NAMALWA (cell line): Measurements from ENCODE around the gene UGT2B17.
"Not testable (repeated sequence)": the region's sequence is repeated elsewhere in the genome, so short reads cannot be mapped to it uniquely, and the experiment has no call there.

Experiments used
- DNase-seq: peaks from one replicate; pipeline ENCODE4 v3.0.0-alpha.2; 2015; ENCODE audit warnings: low spot score

UGT2B17 gene

DNA sequence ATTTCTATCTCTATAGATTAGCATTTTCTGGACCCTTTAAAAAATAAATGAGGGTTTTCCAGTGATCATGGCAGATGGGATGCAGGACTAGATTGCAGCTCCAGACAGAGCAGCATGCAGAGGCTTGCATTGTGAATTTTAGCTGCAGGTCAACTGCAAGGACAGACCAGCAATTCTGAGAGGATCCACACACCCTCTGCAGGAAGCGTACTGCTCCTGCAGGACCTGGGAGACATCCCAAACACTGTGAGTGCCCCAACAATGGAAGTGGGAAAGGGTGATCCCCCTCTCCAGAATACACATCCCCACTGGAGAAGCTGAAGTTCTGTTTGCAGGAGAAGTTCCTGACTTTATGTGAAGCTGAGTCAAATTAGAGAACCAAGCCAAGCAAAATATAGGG is 7.1 kb downstream of the UGT2B17 start:
- DNase-seq: not testable (repeated sequence)

GRCh38 chr4:68568535-68568934 is 7.6 kb downstream of the UGT2B17 start:
- not testable (repeated sequence) for DNase-seq

DNA sequence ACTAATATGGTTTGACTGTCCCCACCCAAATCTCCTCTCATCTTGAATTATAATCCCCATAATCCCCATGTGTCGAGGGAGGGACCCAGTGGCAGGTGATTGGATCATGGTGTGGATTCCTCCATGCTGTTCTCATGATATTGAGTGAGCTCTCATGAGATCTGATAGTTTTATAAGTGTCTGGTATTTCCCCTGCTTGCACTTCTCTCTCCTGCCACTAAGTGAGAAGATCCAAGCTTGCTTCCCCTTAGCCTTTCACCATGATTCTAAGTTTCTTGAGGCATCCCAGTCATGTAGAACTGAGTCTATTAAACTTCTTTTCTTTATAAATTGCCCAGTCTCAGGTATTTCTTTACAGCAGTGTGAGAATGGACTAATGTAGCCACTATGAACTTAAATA is 9.8 kb downstream of the UGT2B17 start:
- not testable (repeated sequence) for DNase-seq

DNA sequence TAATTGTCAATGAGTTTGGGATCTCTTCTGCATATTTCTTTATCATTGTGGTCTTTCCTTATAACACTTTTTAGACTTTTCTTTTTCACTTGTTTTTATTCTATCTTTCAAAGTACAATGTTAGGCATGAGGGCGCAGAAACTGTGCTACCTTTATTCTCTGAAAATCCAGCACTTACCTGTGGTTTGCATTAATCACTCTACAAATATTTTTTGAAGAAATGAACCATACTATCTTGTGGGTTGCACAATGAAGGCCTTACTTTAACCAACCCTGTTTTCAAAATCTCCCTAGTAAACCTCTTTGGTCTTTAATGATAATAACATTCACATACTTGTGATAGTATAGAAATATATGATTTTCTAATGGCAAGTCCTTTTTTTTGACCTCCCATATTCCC is 11.0 kb downstream of the UGT2B17 start:
- not testable (repeated sequence) for DNase-seq

- DNase-seq: not testable (repeated sequence)
These were observed 15.6 kb downstream of the UGT2B17 start for GRCh38 chr4:68560364-68561070.

DNA sequence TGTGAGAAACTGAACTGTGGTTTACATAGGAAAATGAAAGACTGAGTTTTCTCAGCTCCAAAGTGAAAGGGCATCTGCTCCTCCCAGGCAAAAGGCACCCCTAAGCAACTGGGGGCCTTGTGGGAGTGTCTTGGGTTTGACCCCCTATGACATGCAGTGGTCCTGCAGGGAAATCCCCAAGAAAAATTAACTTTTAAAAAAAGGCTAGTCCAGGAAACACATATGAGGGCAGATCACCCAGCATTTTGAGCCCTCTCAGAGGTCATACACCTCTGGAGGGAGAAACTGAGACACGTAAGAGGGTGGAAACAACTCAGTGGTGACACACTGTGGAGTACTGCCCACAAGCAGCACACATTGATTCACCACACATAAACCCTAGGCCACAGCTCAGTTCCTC is 22.3 kb downstream of the UGT2B17 start:
- not testable (repeated sequence) for DNase-seq

DNA sequence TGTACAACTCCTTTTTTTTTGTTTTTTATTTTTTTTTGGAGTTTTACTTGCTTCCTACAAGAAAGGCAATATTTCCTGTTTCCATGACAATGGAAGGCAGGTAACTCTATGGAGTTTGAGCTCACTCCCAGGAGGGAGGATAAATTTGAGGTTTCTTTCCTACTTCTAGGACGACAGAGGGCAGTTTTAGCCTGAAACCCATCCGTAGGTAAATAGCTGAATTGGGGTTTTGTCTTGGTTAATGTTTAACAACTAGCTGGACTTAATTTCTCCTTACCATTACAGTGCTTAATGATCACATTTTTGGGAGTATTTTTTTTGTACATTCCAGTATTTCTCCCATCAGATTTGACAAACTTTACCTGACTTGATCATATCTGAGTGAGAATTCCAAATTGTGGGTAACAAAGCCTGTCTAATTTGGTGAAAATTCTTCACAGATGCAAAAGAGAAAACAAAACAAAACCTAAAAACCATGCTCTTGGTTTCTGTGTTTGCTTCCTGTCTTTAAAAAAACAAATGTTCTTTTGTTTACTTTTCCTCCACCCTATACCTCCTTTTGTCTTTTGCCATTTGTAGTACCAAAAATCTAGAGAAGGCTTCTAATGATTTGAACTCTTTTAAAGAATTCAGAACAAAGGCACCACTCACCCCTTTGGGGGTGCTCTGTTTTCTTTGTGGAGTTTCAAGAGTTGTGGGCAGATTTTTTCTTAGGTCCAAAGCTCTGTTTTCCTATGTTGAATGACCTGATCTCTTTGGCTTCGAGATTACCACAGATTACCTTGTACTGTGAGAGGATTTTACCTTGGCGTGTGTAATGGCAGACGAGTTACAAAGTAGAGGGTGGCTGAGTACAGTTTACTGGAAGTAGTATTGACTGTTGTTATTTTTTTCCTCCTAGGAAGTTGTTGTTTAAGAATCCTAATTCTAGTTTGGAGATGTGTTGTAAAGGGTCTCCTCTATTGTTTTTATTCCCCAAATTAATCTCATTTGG is 23.0 kb downstream of the UGT2B17 start:
- not testable (repeated sequence) for DNase-seq

- DNase-seq: not testable (repeated sequence)
These were observed 33.4 kb downstream of the UGT2B17 start for GRCh38 chr4:68542742-68543141.

DNA sequence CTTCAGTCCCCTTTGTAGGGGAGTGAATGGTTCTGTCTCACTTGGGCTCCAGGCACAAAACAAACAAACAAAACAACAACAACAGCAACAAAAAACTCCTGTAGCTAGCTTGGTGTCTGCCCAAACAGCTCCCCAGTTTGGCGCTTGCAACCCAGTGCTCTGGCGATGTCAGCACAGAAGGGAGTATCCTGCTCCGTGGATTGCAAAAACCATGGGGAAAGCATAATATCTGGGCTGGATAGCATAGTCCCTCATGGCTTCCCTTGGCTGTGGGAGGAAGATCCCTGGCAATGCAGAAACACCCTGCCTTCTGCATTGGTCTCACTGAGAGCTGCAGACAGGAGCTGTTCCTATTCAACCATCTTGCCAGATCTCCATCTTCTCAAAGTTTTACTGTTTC is 39.7 kb downstream of the UGT2B17 start:
- no peak for DNase-seq

DNA sequence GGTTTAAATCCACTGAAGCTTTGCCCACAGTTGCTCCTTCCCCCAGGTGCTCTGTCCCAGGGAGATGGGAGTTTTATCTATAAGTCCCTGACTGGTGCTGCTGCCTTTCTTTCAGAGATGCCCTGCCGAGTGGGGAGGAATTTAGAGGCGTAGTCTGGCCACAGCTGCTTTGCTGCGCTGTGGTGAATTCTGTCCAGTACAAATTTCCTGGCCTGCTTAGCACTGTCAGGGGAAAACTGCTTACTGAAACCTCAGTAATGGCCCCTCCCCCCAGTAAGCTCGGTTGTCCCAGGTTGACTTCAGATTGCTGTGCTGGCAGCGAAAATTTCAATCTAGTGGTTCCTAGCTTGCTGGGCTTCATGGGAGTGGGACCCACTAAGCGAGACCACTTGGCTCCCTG is 40.1 kb downstream of the UGT2B17 start:
- no peak for DNase-seq

GRCh38 chr4:68522232-68522631 is 53.9 kb downstream of the UGT2B17 start:
- not testable (repeated sequence) for DNase-seq

DNA sequence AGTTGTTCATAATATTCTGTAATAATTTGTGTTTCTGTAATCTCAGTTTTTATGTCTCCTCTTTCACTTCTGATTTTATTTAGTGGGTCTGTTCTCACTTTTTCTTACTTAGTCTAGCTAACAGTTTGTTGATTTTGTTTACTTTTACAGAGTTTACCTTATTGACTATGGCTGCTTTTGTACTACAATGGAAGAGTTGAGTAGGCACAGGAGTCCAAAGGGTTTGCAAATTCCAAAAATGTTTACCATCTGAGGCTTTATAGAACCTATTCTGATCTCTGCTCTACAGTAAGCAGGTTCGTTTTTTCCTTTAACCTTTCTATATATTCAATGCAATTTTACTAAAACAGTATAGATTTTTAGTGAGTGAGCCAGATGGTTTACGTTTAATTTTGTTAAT is 55.1 kb downstream of the UGT2B17 start:
- no peak for DNase-seq

DNA sequence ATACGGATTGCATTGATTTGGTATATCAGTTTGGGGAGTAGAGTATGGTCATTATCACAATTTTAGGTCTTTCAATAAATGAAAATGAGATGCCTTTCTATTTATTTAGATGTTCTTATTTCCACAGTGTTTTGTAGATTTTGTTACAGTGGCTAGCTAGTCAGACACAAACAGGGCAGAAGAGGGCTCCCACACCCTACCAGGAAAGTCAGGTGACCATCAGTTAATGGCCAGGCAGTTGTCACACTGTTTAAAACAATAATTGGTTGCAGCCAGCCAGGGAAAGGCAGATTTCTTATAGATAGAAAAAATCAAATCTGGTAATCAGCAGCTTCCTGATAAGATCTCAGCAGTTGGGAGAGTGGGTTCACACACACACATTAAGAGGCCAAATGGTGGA is 57.2 kb downstream of the UGT2B17 start:
- DNase-seq: no peak

GRCh38 chr4:68505452-68505851 is 70.7 kb downstream of the UGT2B17 start:
- not testable (repeated sequence) for DNase-seq

DNA sequence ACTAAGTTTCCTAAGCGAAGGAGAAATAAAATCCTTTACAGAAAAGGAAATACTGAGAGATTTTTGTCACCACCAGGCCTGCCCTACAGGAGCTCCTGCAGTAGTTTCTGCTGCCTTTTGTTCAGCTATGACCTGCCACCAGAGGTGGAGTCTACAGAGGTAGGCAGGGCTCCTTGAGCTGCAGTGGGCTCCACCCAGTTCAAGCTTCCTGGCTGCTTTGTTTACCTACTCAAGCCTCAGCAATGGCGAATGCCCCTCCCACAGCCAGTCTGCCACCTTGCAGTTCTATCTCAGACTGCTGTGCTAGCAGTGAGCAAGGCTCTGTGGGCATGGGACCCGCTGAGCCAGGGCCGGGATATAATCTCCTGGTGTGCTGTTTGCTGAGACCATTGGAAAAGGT is 71.3 kb downstream of the UGT2B17 start:
- DNase-seq: peak; percentile 30

GRCh38 chr4:68503462-68503861 is 72.7 kb downstream of the UGT2B17 start:
- DNase-seq: not testable (repeated sequence)

GRCh38 chr4:68499021-68499420 is 77.1 kb downstream of the UGT2B17 start:
- DNase-seq: no peak

GRCh38 chr4:68498413-68499007 is 77.6 kb downstream of the UGT2B17 start:
- DNase-seq: peak; percentile 76

GRCh38 chr4:68494688-68495087 is 81.4 kb downstream of the UGT2B17 start:
- DNase-seq: no peak

- no peak for DNase-seq
These were observed 85.2 kb downstream of the UGT2B17 start for GRCh38 chr4:68490826-68491457.

DNA sequence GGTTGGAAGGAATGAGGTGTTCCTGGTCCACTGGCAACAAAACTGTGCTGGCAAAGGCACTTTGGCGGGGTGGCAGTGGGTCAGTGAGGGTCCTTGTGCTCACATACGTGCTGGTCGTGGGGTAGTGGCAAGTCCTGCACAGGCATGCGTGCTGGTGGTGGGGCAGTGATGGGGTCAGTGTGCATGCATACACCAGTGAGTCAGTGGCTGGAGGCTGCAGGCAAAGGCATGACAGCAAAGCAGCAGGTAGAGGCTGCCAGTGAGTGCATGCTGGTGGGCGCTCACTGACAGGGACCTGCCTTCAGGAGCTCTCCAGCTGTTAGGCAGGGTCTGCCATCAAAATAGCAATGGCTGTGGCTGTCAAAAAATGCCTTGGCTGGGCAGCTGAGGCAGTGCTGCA is 86.8 kb downstream of the UGT2B17 start:
- DNase-seq: no peak
